Measurements from ENCODE around the gene HYAL3. TPM values are rescaled to one million over a fixed set of nuclear protein-coding genes. Genes with fewer than 3 reads are reported as not detected.

The HYAL3 gene
- total RNA-seq, 1 donor from 2014 or later: 8.1 TPM

DNA sequence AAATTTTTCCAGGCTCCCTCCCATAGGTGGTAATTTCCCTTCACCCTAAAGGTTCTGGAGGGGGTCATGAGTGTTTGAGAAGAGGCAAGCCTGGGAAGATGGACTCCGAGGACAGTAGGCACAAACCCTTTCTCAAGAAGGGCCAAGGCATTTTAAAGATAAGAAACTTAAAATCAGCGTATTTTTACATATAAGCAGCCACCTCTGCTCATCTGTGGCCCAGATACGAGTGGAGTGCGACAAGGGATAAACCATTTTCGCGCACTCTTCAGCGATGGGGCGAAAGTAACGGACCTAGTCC is 40.9 kb upstream of the HYAL3 start:
- H3K4me1 ChIP-seq: peaks cover 61% of the 10 kb centered on the region
- H3K9me3 ChIP-seq: no peaks in the 10 kb centered on the region
- H3K27ac ChIP-seq: peak overlapping the region; percentile 99
- TF ChIP-seq POLR2AphosphoS5 (IDR thresholded peaks at IDR 0.05; ENCODE audit: insufficient read depth in 1 of 2, low read depth in 1 of 2) (no peak), POLR2A (IDR thresholded peaks at IDR 0.05) (no peak)
- TF ChIP-seq, protein P1, sequence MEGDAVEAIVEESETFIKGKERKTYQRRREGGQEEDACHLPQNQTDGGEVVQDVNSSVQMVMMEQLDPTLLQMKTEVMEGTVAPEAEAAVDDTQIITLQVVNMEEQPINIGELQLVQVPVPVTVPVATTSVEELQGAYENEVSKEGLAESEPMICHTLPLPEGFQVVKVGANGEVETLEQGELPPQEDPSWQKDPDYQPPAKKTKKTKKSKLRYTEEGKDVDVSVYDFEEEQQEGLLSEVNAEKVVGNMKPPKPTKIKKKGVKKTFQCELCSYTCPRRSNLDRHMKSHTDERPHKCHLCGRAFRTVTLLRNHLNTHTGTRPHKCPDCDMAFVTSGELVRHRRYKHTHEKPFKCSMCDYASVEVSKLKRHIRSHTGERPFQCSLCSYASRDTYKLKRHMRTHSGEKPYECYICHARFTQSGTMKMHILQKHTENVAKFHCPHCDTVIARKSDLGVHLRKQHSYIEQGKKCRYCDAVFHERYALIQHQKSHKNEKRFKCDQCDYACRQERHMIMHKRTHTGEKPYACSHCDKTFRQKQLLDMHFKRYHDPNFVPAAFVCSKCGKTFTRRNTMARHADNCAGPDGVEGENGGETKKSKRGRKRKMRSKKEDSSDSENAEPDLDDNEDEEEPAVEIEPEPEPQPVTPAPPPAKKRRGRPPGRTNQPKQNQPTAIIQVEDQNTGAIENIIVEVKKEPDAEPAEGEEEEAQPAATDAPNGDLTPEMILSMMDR (IDR thresholded peaks at IDR 0.05): no peak
- H3K4me3 ChIP-seq: peak overlapping the region; percentile 51 to 60
- no peaks in the 10 kb centered on the region for H3K36me3 ChIP-seq
- no peaks in the 10 kb centered on the region for H3K27me3 ChIP-seq
- intact Hi-C loops (cut with DNase I): no loop called here
- DNase-seq (ENCODE audit: extremely low spot score in 2 of 2): no peak

DNA sequence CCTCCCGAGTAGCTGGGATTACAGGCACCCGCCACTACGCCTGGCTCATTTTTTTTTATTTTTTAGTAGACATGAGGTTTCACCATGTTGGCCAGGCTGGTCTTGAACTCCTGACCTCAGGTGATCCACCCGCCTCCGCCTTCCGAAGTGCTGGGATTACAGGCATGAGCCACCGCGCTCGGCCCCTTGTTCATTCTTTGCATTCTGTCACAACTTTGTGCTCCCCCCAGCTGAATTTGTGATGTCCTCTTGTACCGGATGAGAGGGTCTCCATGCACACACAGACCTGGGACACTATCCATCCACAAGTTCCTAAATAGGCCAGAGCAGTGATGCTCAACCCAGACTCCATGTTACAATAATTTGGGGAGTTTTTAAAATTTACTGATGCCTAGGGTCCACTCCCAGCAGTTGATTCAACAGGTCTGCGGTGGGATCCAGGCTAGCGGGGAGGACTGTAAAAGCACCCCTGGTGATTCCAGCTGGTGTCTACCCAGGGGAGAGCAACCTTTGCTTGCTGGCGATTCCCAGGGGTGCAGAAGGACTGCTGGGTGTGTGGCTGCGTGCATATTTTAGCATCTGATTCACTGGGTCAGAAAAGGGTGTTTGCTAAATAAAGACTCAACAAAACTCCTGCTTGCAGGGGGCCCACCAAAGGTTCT is 40.4 kb upstream of the HYAL3 start:
- Histone ChIP-seq H3K27me3 (no peaks in the 10 kb centered on the region), H3K27ac (peak overlapping the region; percentile 99), H3K9me3 (no peaks in the 10 kb centered on the region), H3K4me3 (peak overlapping the region; percentile 51 to 60), H3K36me3 (no peaks in the 10 kb centered on the region), H3K4me1 (peaks cover 64% of the 10 kb centered on the region)
- TF ChIP-seq, protein P1 (IDR thresholded peaks at IDR 0.05): no peak
- TF ChIP-seq POLR2AphosphoS5 (IDR thresholded peaks at IDR 0.05; ENCODE audit: insufficient read depth in 1 of 2, low read depth in 1 of 2) (no peak), POLR2A (IDR thresholded peaks at IDR 0.05) (no peak)
- intact Hi-C loops (cut with DNase I): no loop called here
- DNase-seq (ENCODE audit: extremely low spot score in 2 of 2): no peak

DNA sequence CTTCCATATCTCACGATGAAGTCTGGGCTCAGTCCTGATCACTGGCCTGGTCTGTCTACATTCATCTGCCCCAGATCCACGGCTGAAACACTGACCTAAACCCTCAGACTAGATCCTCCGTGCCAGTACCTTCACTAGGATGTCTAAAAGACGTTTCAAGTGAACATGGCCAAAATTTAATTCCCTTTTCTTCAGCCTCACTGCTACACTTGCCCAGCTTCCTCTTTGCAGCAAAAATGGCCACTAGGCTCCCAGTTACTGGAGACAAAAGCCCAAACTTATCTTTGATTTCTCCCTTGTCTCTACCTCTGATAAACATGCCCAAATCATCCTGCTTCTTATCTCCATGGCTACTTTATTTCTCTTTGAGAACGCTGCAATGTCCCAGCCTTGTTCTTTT is 39.8 kb upstream of the HYAL3 start:
- TF ChIP-seq, protein P1 (IDR thresholded peaks at IDR 0.05): no peak
- no peak for TF ChIP-seq POLR2A (IDR thresholded peaks at IDR 0.05)
- TF ChIP-seq POLR2AphosphoS5 (IDR thresholded peaks at IDR 0.05; ENCODE audit: insufficient read depth in 1 of 2, low read depth in 1 of 2): no peak
- peak overlapping the region in 1 of 2 donors; percentile 92 for H3K4me3 ChIP-seq
- peak overlapping the region; percentile 99 for H3K27ac ChIP-seq
- H3K27me3 ChIP-seq: no peaks in the 10 kb centered on the region
- DNase-seq (ENCODE audit: extremely low spot score in 2 of 2): no peak
- intact Hi-C loops (cut with DNase I): no loop called here
- no peaks in the 10 kb centered on the region for H3K9me3 ChIP-seq
- peaks cover 70% of the 10 kb centered on the region for H3K4me1 ChIP-seq
- H3K36me3 ChIP-seq: no peaks in the 10 kb centered on the region

DNA sequence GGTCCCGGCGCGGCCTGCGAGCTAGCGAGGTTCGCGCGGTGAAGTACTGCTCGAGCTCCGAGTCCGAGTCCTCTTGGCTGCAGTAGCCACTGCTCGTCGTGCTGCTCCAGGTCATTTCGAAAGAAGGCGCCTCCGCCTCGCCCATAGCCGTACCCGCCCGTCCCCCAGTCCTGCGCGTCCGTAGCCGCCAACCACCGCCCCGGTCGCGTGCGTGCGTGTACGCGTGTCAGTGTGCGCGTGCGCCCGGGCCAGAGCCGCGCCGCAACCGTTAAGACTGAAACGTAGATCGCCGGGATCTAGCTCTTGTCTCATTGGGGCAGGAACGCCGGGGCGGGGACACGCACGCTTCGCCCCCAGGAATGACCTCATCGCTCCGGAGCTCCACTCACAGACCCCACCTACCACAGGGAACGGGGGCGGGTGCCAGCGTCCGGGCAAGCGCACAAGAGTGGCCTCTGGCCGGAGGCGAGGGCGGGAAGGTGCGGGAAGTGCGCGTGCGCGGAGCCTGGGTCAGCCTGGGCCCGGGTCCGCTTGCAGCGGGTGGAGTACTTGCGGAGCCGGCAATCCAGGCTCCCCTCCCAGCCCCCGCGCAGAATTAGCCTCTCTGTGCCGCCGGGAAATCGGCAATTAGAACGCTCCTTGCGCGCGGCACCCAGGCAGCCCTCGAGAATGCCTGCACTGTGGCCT is 38.1 kb upstream of the HYAL3 start:
- TF ChIP-seq POLR2A (IDR thresholded peaks at IDR 0.05) (peak; percentile 21 to 74), POLR2AphosphoS5 (IDR thresholded peaks at IDR 0.05; ENCODE audit: insufficient read depth in 1 of 2, low read depth in 1 of 2) (peak; percentile 97 to 98)
- TF ChIP-seq, protein P1 (IDR thresholded peaks at IDR 0.05): no peak
- intact Hi-C loops (cut with DNase I): no loop called here
- peak overlapping the region; percentile 99 for H3K27ac ChIP-seq
- no peaks in the 10 kb centered on the region for H3K9me3 ChIP-seq
- H3K4me1 ChIP-seq: peaks cover 82% of the 10 kb centered on the region
- H3K36me3 ChIP-seq: no peaks in the 10 kb centered on the region
- peak in 1 of 2 donors; percentile 100 for DNase-seq (ENCODE audit: extremely low spot score in 2 of 2)
- peak overlapping the region; percentile 83 to 92 for H3K4me3 ChIP-seq
- H3K27me3 ChIP-seq: no peaks in the 10 kb centered on the region

All from vagina (tissue), 2 donors.